HG03280 (cell line): ENCODE results near the gene IRX2.

Experiments used
- ATAC-seq: cut with Tn5 transposase; IDR thresholded peaks from one replicate; pipeline ENCODE4 v1.9.1; 2021; ENCODE audit warnings: mild to moderate bottlenecking, moderate library complexity; ENCODE audit not compliant: unreplicated experiment

The IRX2 gene

DNA sequence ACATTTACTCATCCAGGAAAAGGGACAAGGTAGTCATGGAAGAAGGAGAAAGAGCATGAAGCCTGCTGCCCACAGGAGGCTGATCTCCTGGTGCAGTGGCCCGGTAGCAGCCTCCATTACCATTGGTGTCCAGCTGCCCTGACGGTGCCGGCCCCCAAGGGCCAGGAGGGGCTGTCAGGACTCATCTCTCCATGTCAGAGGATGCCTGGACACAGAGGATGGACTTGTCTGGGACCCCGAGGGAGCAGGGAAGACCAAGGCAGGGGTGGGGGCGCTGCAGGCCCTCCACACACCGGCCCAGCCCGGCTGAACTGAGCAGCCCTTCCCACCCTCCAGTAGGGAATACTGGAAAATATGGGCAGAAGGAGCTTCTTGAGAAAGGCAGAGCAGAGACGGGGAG, 52.2 kb downstream of the IRX2 start:
- ATAC-seq: no peak

DNA sequence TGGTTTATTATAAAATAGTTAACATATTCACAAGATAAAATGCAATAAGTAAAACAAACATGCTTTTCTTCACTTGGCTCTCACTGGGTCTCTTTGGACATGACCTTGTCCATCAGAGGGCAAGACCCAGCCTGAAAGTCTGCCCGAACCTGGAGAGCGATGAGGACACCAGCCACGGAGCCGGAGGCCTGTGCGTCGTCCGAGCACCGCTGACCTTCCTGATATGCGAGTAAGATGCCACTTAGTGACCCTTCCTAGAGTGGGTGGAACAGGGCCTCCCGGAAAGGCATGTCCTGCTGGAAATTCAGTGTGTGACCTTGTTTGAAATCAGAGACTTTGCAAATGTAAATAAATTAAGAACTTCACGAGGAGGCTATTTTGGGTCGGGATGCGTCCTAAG, 52.9 kb downstream of the IRX2 start:
- ATAC-seq: no peak

DNA sequence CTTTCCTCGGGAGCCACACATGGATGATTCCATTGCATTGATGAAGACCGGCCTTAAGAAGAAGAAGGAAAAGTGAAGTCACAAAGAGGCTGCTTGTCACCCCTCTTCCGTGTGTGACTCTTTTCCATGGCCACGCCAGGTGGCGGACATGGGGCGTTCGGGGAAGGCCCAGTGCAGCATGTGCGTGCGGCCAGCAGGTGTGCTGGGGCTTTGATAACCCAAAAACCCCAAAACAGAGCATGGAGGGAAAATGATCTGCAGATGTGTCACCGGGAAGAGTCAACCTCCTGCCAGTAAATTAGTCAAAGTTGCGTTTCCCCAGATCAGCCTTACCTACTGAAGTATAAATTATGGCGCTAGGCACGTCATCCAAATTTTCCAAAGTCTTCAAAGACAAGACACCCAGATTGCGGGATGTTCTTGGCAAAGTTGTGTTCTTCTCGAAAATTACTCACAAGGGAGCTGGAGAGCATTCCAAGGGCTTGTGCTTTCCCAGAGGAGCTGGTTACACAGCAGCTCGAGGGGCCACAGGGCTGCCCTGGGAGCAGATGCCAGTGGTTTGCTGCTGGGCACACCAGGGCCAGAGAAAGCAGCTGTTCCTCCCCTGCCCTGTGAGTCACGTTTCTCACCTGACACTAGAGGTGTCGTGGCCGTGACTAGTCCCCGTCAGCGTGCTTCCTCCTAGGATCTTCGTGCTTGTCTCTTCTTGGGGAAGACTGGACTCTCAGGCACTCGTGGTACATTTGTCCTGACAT, 53.9 kb downstream of the IRX2 start:
- ATAC-seq: no peak

DNA sequence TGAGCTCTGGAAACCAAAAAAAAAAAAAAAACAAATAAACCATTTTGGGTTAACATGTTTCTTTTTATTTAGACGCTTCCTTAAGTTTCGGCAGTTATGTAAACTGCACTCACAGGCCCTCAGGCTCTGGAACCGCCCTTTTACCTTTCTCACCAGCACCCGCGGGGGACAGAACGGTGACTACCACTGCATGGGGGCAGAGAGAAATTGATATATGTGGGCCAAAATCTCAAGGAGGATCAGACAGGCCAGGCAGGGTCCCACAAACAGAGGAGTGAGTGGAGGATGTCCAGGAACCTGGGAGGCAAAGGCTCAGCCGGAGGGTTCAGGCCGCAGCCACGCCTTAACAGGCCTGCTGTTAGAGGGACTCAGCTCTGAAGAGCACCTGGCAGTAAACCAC, 54.4 kb downstream of the IRX2 start:
- ATAC-seq: no peak
